ENCODE data around the gene PSMD1.

DNA sequence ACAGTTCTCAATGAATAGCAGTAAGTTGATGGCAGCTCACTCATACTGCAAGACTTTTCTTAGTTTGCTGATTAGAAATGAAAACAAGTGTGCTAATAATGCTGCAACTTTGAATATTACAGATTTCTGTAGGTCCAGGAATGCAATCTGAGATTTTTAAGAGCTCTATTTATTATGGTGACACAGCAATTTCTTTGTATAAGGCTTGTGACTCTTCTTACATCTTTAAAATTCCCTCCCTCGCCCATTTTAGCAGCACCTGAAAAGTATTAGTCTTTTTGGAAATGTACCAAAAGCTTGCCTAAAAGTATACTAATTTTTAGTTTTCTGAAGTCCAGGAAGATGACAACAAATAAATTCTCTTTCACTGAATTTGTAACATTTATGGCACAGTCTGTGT is 72.5 kb downstream of the PSMD1 start:
- TF ChIP-seq POLR2A (IDR thresholded peaks at IDR 0.05; ENCODE audit: extremely low read depth, insufficient read length), result no peak
- TF ChIP-seq, protein P1, sequence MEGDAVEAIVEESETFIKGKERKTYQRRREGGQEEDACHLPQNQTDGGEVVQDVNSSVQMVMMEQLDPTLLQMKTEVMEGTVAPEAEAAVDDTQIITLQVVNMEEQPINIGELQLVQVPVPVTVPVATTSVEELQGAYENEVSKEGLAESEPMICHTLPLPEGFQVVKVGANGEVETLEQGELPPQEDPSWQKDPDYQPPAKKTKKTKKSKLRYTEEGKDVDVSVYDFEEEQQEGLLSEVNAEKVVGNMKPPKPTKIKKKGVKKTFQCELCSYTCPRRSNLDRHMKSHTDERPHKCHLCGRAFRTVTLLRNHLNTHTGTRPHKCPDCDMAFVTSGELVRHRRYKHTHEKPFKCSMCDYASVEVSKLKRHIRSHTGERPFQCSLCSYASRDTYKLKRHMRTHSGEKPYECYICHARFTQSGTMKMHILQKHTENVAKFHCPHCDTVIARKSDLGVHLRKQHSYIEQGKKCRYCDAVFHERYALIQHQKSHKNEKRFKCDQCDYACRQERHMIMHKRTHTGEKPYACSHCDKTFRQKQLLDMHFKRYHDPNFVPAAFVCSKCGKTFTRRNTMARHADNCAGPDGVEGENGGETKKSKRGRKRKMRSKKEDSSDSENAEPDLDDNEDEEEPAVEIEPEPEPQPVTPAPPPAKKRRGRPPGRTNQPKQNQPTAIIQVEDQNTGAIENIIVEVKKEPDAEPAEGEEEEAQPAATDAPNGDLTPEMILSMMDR (IDR thresholded peaks at IDR 0.05; ENCODE audit: low read depth, low read length), result no peak

All from NB4 (cell line).